Heart left ventricle (tissue), 13 donors: Measurements from ENCODE around the gene ATP2B1.

ENCODE experiments used
- POLR2A ChIP-seq, 2 donors: fragments of 450-650 bp; IDR thresholded peaks; one replicate each; pipeline ENCODE4 v1.6.1; 2017; ENCODE audit warnings: antibody characterized with exemption in 2 of 2, mild to moderate bottlenecking in 2 of 2, moderate library complexity in 2 of 2
- TF ChIP-seq, protein P1 (sequence below), 12 donors: fragments of 200-600 bp; sonication (generic) in 4 of 12; IDR thresholded peaks; one replicate each; pipeline versions ENCODE4 v1.5.0 to v1.8.0; 2018 to 2022; ENCODE audit warnings: antibody characterized with exemption in 12 of 12, mild to moderate bottlenecking in 5 of 12
- donor health status: ischemic (EF 13 %, LVEDD 7.1; RV severe dilation, severe dysfunction).
- donor health status: DM: no; HTN: yes; CAD: no.
- donor health status: DM: no; HTN: no; CAD: no.
- donor health status: ischemic (EF 25% LVEDD 6.9; RV normal size, moderate dysfunction).
- donor health status: ischemic (EF 25% LVEDD 5.7; RV mildly dilated, moderate dysfunction).
- donor health status: ischemic (EF 35%, LVEDD 5.7; RV mildly dilated, moderate dysfunction).
- donor health status: nonischemic (EF 11% LVEDD 7.7; RV severe dilation, severe dysfunction).
- donor health status: DM: yes; HTN: yes; CAD: no.
- donor health status: PGD.
- donor health status: ischemic (EF 29% LVEDD 5.4; RV normal size, mild dysfunction).
- donor health status: nonischemic (EF 23%, LVEDD 6.1; RV moderate dilation, normal function).

DNA sequence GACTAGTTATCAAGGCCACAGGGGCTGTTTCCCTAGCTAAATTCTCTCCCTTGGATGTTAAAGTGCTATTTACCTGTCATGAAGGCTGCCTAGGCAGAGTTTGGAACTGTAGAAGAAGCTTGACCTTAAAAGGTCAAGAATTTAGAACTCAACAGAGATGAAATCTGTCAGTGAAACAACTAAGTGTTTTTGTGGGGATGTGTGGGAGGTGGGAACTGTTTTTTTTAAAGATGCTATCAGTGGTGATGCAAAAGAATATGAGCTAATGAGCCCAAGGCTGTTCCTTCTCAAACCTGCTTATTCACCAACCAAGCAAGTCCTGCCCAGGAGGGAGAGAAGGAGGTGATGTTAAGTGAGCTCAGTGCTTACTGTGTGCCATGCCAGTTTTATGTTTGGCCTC is 142.0 kb downstream of the ATP2B1 start:
- TF ChIP-seq, protein P1, sequence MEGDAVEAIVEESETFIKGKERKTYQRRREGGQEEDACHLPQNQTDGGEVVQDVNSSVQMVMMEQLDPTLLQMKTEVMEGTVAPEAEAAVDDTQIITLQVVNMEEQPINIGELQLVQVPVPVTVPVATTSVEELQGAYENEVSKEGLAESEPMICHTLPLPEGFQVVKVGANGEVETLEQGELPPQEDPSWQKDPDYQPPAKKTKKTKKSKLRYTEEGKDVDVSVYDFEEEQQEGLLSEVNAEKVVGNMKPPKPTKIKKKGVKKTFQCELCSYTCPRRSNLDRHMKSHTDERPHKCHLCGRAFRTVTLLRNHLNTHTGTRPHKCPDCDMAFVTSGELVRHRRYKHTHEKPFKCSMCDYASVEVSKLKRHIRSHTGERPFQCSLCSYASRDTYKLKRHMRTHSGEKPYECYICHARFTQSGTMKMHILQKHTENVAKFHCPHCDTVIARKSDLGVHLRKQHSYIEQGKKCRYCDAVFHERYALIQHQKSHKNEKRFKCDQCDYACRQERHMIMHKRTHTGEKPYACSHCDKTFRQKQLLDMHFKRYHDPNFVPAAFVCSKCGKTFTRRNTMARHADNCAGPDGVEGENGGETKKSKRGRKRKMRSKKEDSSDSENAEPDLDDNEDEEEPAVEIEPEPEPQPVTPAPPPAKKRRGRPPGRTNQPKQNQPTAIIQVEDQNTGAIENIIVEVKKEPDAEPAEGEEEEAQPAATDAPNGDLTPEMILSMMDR (IDR thresholded peaks at IDR 0.05) = no peak
- TF ChIP-seq POLR2A (IDR thresholded peaks at IDR 0.05) = no peak
